MM.1S (cell line): ENCODE results near the gene DHX32.

ENCODE experiments used
- DNase-seq: peaks from one replicate; pipeline ENCODE4 v3.0.0-alpha.2; 2015
- H2AFZ ChIP-seq: fragments of 300-600 bp; sonication (generic); 2 replicates; pipeline ENCODE4 v1.6.0; 2016; ENCODE audit warnings: antibody characterized with exemption, low read length
- H3F3A ChIP-seq: fragments of 300-600 bp; sonication (generic); 2 replicates; pipeline ENCODE4 v1.6.1; 2016; ENCODE audit warnings: mild to moderate bottlenecking, antibody characterized with exemption, low read length, moderate library complexity, mixed read lengths; ENCODE audit not compliant: insufficient read depth
- H3K27ac ChIP-seq: fragments of 300-600 bp; sonication (generic); 2 replicates; pipeline ENCODE4 v1.5.1; 2016; ENCODE audit warnings: mild to moderate bottlenecking, low read length
- H3K27me3 ChIP-seq: fragments of 300-600 bp; sonication (generic); replicated peaks from 2 replicates; pipeline ENCODE4 v1.6.0; 2016; ENCODE audit warnings: low read length; ENCODE audit not compliant: insufficient read depth
- H3K36me3 ChIP-seq: fragments of 300-600 bp; sonication (generic); replicated peaks from 2 replicates; pipeline ENCODE4 v1.6.1; 2016; ENCODE audit warnings: mild to moderate bottlenecking, low read length, mixed read lengths; ENCODE audit not compliant: insufficient read depth
- H3K4me1 ChIP-seq: fragments of 300-600 bp; sonication (generic); 2 replicates; pipeline ENCODE4 v1.6.1; 2016; ENCODE audit warnings: low read length, mixed read lengths
- H3K4me2 ChIP-seq: fragments of 300-600 bp; sonication (generic); 2 replicates; pipeline ENCODE4 v1.6.0; 2016; ENCODE audit warnings: low read depth, low read length
- H3K4me3 ChIP-seq: fragments of 300-600 bp; sonication (generic); 2 replicates; pipeline ENCODE4 v1.5.1; 2016; ENCODE audit warnings: low read length, mixed read lengths
- H3K79me2 ChIP-seq: fragments of 300-600 bp; sonication (generic); 2 replicates; pipeline ENCODE4 v1.6.1; 2016; ENCODE audit warnings: mixed run types, low read length, mixed read lengths
- H3K9ac ChIP-seq: fragments of 300-600 bp; sonication (generic); 2 replicates; pipeline ENCODE4 v1.6.1; 2016; ENCODE audit warnings: low read length, mixed read lengths
- H3K9me2 ChIP-seq: fragments of 300-600 bp; sonication (generic); replicated peaks from 2 replicates; pipeline ENCODE4 v1.6.1; 2016; ENCODE audit warnings: mild to moderate bottlenecking, low read length, mixed read lengths; ENCODE audit not compliant: insufficient read depth
- H3K9me3 ChIP-seq: fragments of 300-600 bp; sonication (generic); replicated peaks from 2 replicates; pipeline ENCODE4 v1.6.1; 2016; ENCODE audit warnings: mild to moderate bottlenecking, low read length, mixed read lengths; ENCODE audit not compliant: insufficient read depth
- H4K20me1 ChIP-seq: fragments of 300-600 bp; sonication (generic); 2 replicates; pipeline ENCODE4 v1.6.1; 2016; ENCODE audit warnings: mild to moderate bottlenecking, low read length, moderate library complexity, mixed read lengths; ENCODE audit not compliant: insufficient read depth
- CTCF ChIP-seq: fragments of 300-600 bp; sonication (generic); IDR thresholded peaks from 2 replicates; pipeline ENCODE4 v1.5.1; 2016; ENCODE audit warnings: antibody characterized with exemption, low read length, mixed read lengths
- EZH2 ChIP-seq: fragments of 300-600 bp; sonication (generic); optimal IDR thresholded peaks from 2 replicates; pipeline ENCODE3; 2017; ENCODE audit warnings: low read depth, mild to moderate bottlenecking, antibody characterized with exemption, low read length, mixed read lengths
- EZH2phosphoT487 ChIP-seq: fragments of 300-600 bp; sonication (generic); IDR thresholded peaks from 2 replicates; pipeline ENCODE4 v1.6.1; 2018; ENCODE audit warnings: antibody characterized with exemption, low read length

Gene DHX32

GRCh38 chr10:125848857-125849256, 32.2 kb downstream of the DHX32 start:
- Histone ChIP-seq H4K20me1 (no peaks in the 10 kb centered on the region), H3K36me3 (no peaks in the 10 kb centered on the region; the same call in 1 of the 2 replicates), H2AFZ (no peak overlapping the region), H3K4me2 (no peak overlapping the region), H3K9me2 (no peaks in the 10 kb centered on the region), H3K79me2 (no peaks in the 10 kb centered on the region), H3F3A (no peaks in the 10 kb centered on the region), H3K4me3 (no peak overlapping the region), H3K4me1 (peaks cover 8% of the 10 kb centered on the region), H3K9ac (no peak overlapping the region), H3K27ac (no peak overlapping the region), H3K27me3 (no peaks in the 10 kb centered on the region), H3K9me3 (no peaks in the 10 kb centered on the region)
- TF ChIP-seq EZH2 = no peak
- TF ChIP-seq EZH2phosphoT487 = no peak
- TF ChIP-seq CTCF = no peak
- DNase-seq = no peak

- no peak for TF ChIP-seq CTCF
- no peaks in the 10 kb centered on the region for H3K79me2 ChIP-seq
- DNase-seq = no peak
- no peak overlapping the region for H3K4me3 ChIP-seq
- no peak overlapping the region for H3K4me2 ChIP-seq
- no peaks in the 10 kb centered on the region for H4K20me1 ChIP-seq
- no peaks in the 10 kb centered on the region for H3K9me3 ChIP-seq
- no peak overlapping the region for H3K9ac ChIP-seq
- no peaks in the 10 kb centered on the region for H3K27me3 ChIP-seq
- no peaks in the 10 kb centered on the region; the same call in 1 of the 2 replicates for H3K36me3 ChIP-seq
- peaks cover 8% of the 10 kb centered on the region for H3K4me1 ChIP-seq
- H3K27ac ChIP-seq = no peak overlapping the region
- no peak overlapping the region for H2AFZ ChIP-seq
- no peaks in the 10 kb centered on the region for H3K9me2 ChIP-seq
- H3F3A ChIP-seq = no peaks in the 10 kb centered on the region
Measured at GRCh38 chr10:125848371-125848770, 32.7 kb downstream of the DHX32 start.

GRCh38 chr10:125846894-125847293, 34.2 kb downstream of the DHX32 start:
- Histone ChIP-seq H3F3A (no peaks in the 10 kb centered on the region), H3K27ac (no peak overlapping the region), H3K9ac (no peak overlapping the region), H3K9me2 (no peaks in the 10 kb centered on the region), H3K27me3 (no peaks in the 10 kb centered on the region), H3K4me1 (peaks cover 8% of the 10 kb centered on the region), H3K9me3 (no peaks in the 10 kb centered on the region), H4K20me1 (no peaks in the 10 kb centered on the region), H3K4me2 (no peak overlapping the region), H3K36me3 (no peaks in the 10 kb centered on the region; the same call in 1 of the 2 replicates), H3K79me2 (no peaks in the 10 kb centered on the region), H3K4me3 (no peak overlapping the region), H2AFZ (no peak overlapping the region)
- TF ChIP-seq EZH2phosphoT487 = no peak
- DNase-seq = no peak

- H3K27ac ChIP-seq = no peak overlapping the region
- H3K27me3 ChIP-seq = no peaks in the 10 kb centered on the region
- H3K79me2 ChIP-seq = no peaks in the 10 kb centered on the region
- no peak overlapping the region for H3K4me3 ChIP-seq
- H3K9me3 ChIP-seq = no peaks in the 10 kb centered on the region
- H3K9me2 ChIP-seq = no peaks in the 10 kb centered on the region
- no peak for DNase-seq
- H3K36me3 ChIP-seq = no peaks in the 10 kb centered on the region; the same call in 1 of the 2 replicates
- H3K4me2 ChIP-seq = no peak overlapping the region
- peaks cover 8% of the 10 kb centered on the region for H3K4me1 ChIP-seq
- H2AFZ ChIP-seq = no peak overlapping the region
- H3K9ac ChIP-seq = no peak overlapping the region
- no peaks in the 10 kb centered on the region for H4K20me1 ChIP-seq
- no peak for TF ChIP-seq CTCF
- no peak for TF ChIP-seq EZH2
- no peak for TF ChIP-seq EZH2phosphoT487
- H3F3A ChIP-seq = no peaks in the 10 kb centered on the region
Measured at GRCh38 chr10:125845617-125846016, 35.5 kb downstream of the DHX32 start.
